Nephron progenitor cell (in vitro differentiated cells): ENCODE results near the gene EFNA2.

ENCODE experiments used
- DNase-seq: peaks from one replicate; pipeline ENCODE4 v3.0.0; 2021
- H3K27ac Mint-ChIP-seq: 2 replicates; pipeline ENCODE4 v1.8.0; 2021; ENCODE audit warnings: mild to moderate bottlenecking, moderate library complexity, mixed read lengths
- H3K27me3 Mint-ChIP-seq: 2 replicates; pipeline ENCODE4 v1.8.0; 2021; ENCODE audit warnings: mild to moderate bottlenecking, low read depth, mixed read lengths; ENCODE audit not compliant: poor library complexity
- H3K36me3 Mint-ChIP-seq: 2 replicates; pipeline ENCODE4 v1.8.0; 2021; ENCODE audit warnings: low read depth, mixed read lengths
- H3K4me1 Mint-ChIP-seq: 2 replicates; pipeline ENCODE4 v1.8.0; 2021; ENCODE audit warnings: mixed read lengths
- H3K4me3 Mint-ChIP-seq: 2 replicates; pipeline ENCODE4 v1.8.0; 2021; ENCODE audit warnings: mild to moderate bottlenecking, moderate library complexity, mixed read lengths
- H3K9me3 Mint-ChIP-seq: 2 replicates; pipeline ENCODE4 v1.8.0; 2021; ENCODE audit warnings: mild to moderate bottlenecking, moderate library complexity, mixed read lengths
- TF ChIP-seq, protein P1 (sequence below): fragments of 200-600 bp; sonication (generic); IDR thresholded peaks from 2 replicates; pipeline ENCODE4 v1.5.0; 2021; ENCODE audit warnings: antibody characterized with exemption

EFNA2 gene

DNA sequence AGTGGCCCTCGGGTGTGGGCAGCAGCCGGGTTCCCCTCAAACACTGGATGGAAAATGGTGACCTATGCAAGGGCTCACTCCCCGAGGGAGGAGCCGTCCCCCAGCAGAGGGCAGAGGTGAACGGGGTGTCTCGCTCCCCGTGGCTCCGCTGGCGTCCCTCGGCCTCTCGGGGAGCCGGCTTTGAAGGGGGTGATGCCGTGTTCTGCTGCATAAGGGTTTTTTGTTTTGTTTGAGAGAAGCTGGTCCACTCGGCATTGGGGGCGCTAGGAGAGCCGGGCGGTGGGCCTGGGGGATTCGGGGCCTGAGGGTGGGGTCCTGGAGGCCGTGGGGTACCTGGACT lies 4.0 kb downstream of the EFNA2 start:
- Mint-ChIP-seq H3K4me3 (no peak overlapping the region), H3K4me1 (peaks cover 9% of the 10 kb centered on the region), H3K36me3 (no peaks in the 10 kb centered on the region), H3K9me3 (no peaks in the 10 kb centered on the region), H3K27ac (no peak overlapping the region), H3K27me3 (peaks cover 12% of the 10 kb centered on the region)
- TF ChIP-seq, protein P1, sequence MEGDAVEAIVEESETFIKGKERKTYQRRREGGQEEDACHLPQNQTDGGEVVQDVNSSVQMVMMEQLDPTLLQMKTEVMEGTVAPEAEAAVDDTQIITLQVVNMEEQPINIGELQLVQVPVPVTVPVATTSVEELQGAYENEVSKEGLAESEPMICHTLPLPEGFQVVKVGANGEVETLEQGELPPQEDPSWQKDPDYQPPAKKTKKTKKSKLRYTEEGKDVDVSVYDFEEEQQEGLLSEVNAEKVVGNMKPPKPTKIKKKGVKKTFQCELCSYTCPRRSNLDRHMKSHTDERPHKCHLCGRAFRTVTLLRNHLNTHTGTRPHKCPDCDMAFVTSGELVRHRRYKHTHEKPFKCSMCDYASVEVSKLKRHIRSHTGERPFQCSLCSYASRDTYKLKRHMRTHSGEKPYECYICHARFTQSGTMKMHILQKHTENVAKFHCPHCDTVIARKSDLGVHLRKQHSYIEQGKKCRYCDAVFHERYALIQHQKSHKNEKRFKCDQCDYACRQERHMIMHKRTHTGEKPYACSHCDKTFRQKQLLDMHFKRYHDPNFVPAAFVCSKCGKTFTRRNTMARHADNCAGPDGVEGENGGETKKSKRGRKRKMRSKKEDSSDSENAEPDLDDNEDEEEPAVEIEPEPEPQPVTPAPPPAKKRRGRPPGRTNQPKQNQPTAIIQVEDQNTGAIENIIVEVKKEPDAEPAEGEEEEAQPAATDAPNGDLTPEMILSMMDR: no peak
- DNase-seq: no peak

DNA sequence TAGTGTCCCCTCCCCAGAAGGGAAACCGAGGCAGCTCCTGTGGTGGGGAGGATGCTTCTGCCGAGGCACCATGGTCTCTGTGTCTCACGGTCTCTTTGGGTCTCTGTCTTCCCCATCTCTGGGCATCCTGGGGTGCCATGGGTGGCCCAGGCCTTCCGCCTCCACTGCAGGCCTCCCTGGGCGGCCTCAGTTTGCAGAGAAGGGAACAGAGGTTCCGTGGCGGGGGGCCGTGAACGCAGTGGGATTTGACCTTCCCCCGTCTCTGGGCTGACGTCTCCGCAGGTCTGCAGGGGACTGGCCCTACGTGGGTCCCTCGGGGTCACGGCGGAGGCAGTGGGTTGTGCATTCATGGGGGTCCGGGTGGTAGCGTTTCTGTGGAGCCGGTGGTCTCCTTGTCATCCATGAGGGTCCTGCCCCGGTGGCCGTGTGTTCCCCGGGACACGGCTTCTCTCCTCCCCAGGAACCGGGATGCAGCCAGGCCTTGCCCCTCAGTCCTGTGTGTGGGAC lies 4.6 kb downstream of the EFNA2 start:
- H3K36me3 Mint-ChIP-seq: no peaks in the 10 kb centered on the region
- peaks cover 4% of the 10 kb centered on the region for H3K4me1 Mint-ChIP-seq
- peaks cover 6% of the 10 kb centered on the region for H3K27me3 Mint-ChIP-seq
- no peak for DNase-seq
- H3K9me3 Mint-ChIP-seq: no peaks in the 10 kb centered on the region
- no peak overlapping the region for H3K27ac Mint-ChIP-seq
- H3K4me3 Mint-ChIP-seq: no peak overlapping the region
- TF ChIP-seq, protein P1: no peak

DNA sequence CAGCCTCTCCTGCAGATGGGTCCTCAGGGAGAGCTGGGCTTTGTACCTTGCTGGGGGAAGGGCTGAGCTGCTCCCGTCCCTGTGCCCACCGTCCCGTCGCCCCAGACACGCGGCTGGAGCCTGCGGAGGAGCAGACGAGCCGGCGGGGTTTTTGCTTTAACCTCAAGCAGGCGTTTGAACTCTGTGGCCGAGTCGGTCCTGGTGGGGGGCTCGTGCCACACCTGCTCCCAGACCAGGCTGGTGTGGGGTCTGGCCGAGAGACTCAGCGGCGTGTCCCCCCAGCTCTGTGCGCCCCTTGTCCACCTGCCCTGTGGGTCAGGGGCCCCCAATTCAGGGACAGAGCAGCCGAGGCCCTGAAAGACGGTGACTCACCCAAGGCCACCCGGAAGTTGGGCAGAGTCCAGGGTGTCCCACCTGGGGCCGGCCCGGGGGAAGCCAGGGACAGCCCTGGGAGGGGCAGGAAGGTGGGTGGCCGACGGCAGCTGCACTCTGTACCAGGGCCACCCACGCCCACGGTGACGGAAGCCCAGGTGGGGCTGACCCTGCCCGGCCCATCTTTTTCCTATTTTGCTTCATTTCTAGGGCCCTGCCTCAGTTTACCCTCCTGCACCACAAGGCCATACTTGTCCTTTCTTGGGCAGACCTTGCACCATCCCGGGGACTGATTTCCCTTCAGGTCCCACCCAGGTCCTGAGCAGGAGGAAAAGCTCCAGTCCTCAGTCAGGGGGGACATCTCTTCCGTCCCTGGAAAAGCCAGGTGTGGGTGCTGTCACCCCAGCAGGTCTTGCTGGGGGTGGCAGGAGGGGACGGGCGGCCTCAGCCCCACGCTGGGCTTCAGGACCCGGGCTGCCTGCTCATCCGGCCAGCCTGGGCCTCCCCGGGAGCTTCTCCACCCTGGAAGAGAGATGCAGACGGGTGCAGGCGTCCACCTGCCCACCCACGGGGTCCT lies 5.3 kb downstream of the EFNA2 start:
- DNase-seq: no peak
- peaks cover 4% of the 10 kb centered on the region for H3K4me1 Mint-ChIP-seq
- no peaks in the 10 kb centered on the region for H3K36me3 Mint-ChIP-seq
- H3K27me3 Mint-ChIP-seq: peaks cover 5% of the 10 kb centered on the region
- no peak overlapping the region for H3K4me3 Mint-ChIP-seq
- H3K9me3 Mint-ChIP-seq: no peaks in the 10 kb centered on the region
- TF ChIP-seq, protein P1: no peak
- H3K27ac Mint-ChIP-seq: no peak overlapping the region

DNA sequence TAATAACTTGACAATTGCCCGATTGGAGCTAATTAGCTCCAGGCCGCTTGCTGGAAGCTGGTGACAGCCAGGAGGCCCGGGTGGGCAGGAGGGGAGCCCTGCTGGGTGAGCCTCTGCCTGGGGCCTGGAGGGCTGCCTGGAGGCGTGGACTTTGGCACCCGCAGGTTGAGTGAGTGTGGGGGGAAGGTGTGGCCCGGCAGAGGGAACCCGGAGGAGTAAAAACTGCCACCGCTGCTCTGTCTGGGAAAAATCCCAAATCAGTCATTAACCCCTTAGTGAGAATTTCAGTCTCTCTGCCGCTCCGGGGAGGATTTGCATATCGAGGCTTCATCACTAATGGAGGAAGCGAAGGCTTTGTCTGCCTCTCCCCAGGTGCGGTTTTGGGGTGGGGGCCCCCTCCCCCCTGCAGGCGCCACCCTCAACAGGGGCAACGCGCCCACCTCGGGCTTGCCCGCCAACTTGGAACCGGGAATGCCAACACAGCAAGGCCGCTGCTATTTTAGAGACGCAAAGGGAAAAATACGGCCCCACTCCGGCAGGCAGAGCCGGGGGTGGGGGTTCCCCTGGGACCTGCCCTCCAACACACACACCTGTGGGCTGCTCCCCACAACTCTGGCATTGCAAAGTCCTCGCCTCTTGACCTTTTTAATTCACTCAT lies 6.2 kb downstream of the EFNA2 start:
- no peak for DNase-seq
- no peaks in the 10 kb centered on the region for H3K36me3 Mint-ChIP-seq
- H3K27ac Mint-ChIP-seq: no peak overlapping the region
- peaks cover 4% of the 10 kb centered on the region for H3K4me1 Mint-ChIP-seq
- H3K27me3 Mint-ChIP-seq: peaks cover 5% of the 10 kb centered on the region
- no peak overlapping the region for H3K4me3 Mint-ChIP-seq
- no peaks in the 10 kb centered on the region for H3K9me3 Mint-ChIP-seq
- TF ChIP-seq, protein P1: no peak

DNA sequence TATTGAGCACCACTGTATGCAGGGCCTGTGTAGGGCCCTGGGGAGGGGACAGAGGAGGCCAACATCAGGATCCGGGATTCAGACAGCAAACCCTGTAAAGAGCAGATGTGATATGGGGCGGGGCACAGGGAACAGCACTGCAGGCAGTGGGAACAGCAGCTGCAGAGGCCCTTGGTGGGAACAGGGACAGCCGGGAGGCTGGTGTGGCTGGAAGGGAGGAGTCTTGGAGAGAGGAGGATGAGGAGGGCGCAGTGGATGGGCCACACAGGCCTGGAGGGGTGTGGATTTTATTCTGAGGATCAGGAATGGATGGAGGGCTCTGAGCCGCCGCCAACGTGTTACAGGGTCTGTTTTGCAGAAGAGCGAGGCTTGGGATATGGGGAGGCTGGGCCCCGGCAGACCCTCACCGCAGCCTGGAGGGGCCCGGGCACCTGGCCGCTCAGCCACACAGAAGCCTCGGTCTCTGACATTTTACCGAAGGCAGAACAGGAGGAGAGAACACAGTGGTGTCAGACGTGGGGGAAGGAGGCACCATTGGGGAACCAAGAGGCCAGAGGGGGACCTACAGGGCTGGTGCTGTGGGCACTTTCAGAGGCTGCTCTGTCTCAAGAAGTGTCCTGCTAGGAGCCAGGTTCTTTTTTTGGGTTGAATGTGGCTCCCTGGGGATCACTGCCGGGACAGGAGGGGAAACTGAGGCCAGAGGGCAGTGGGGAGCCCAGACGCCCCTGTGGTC lies 6.9 kb downstream of the EFNA2 start:
- Mint-ChIP-seq H3K27ac (no peak overlapping the region), H3K36me3 (no peaks in the 10 kb centered on the region), H3K9me3 (no peaks in the 10 kb centered on the region), H3K27me3 (peaks cover 5% of the 10 kb centered on the region), H3K4me1 (peaks cover 8% of the 10 kb centered on the region), H3K4me3 (no peak overlapping the region)
- DNase-seq: no peak
- TF ChIP-seq, protein P1: no peak
